Activated naive CD4-positive, alpha-beta T cell treated with anti-CD3 and anti-CD28 coated beads, Interleukin-2, amount 50 U/mL, for 16 hours (primary cell): ENCODE measurements around the gene EDC3.
A peak's percentile ranks its signal among the peaks of the same experiment; 100 is the strongest.

Experiments
- DNase-seq: peaks from one replicate; pipeline ENCODE4 v3.0.0-alpha.2; 2020

The EDC3 gene

GRCh38 chr15:74624020-74624602, 71.7 kb downstream of the EDC3 start:
- DNase-seq: no peak

GRCh38 chr15:74622758-74623157, 73.1 kb downstream of the EDC3 start:
- no peak for DNase-seq

- no peak for DNase-seq
These were observed 73.9 kb downstream of the EDC3 start for GRCh38 chr15:74621936-74622335.

GRCh38 chr15:74621546-74621920, 74.3 kb downstream of the EDC3 start:
- DNase-seq: no peak

GRCh38 chr15:74620636-74621545, 74.9 kb downstream of the EDC3 start:
- peak; percentile 78 for DNase-seq

GRCh38 chr15:74619916-74620635, 75.7 kb downstream of the EDC3 start:
- no peak for DNase-seq

- no peak for DNase-seq
These were observed 76.8 kb downstream of the EDC3 start for GRCh38 chr15:74618841-74619596.

GRCh38 chr15:74616996-74617395, 78.8 kb downstream of the EDC3 start:
- DNase-seq: no peak

GRCh38 chr15:74616366-74616939, 79.4 kb downstream of the EDC3 start:
- peak; percentile 66 for DNase-seq

GRCh38 chr15:74615508-74616365, 80.1 kb downstream of the EDC3 start, which contains the start of gene CLK3:
Gene CLK3 (plus strand): TSS chr15:74615836. CDS start chr15:74619197, 3,361 bp downstream.
- peak; percentile 98 for DNase-seq

- DNase-seq: peak; percentile 86
These were observed 80.9 kb downstream of the EDC3 start for GRCh38 chr15:74614744-74615507.

- DNase-seq: no peak
These were observed 81.7 kb downstream of the EDC3 start for GRCh38 chr15:74613953-74614743.

GRCh38 chr15:74613089-74613952, 82.5 kb downstream of the EDC3 start:
- no peak for DNase-seq

- no peak for DNase-seq
These were observed 83.1 kb downstream of the EDC3 start for GRCh38 chr15:74612677-74613076.

- DNase-seq: no peak
These were observed 84.0 kb downstream of the EDC3 start for GRCh38 chr15:74611834-74612233.

GRCh38 chr15:74611341-74611740, 84.5 kb downstream of the EDC3 start:
- no peak for DNase-seq

GRCh38 chr15:74610302-74610951, 85.4 kb downstream of the EDC3 start:
- no peak for DNase-seq

- DNase-seq: no peak
These were observed 85.9 kb downstream of the EDC3 start for GRCh38 chr15:74609938-74610301.
